WTC11 (cell line): ENCODE measurements around the gene TBX3. TPM values are rescaled to one million over a fixed set of nuclear protein-coding genes. Genes with fewer than 3 reads are reported as not detected.

Experiments
- ATAC-seq: fragments of 200-7000 bp; cut with Tn5 transposase; 2 replicates; pipeline ENCODE4 v1.10.0; 2021; ENCODE audit warnings: mild to moderate bottlenecking, moderate library complexity
- CTCF ChIA-PET: fragments of 300-600 bp; sonication (Branson Sonifier 250); formaldehyde crosslinking; loops from one replicate; lab custom pipeline; 2021; ENCODE audit warnings: antibody characterized with exemption; lab: Charles Lee
- POLR2A ChIA-PET: fragments of 350-600 bp; sonication (Branson Sonifier 250); formaldehyde crosslinking; loops from one replicate; lab custom pipeline; 2021; ENCODE audit warnings: antibody characterized with exemption; lab: Charles Lee
- DNase-seq: peaks from one replicate; pipeline ENCODE4 v3.0.0; 2021; ENCODE audit warnings: low spot score
- H3K27ac Mint-ChIP-seq: 2 replicates; pipeline ENCODE4 v1.8.0; 2021; ENCODE audit warnings: mixed read lengths
- H3K27me3 Mint-ChIP-seq: 2 replicates; pipeline ENCODE4 v1.8.0; 2021; ENCODE audit warnings: low read depth, mild to moderate bottlenecking, moderate library complexity, mixed read lengths
- H3K36me3 Mint-ChIP-seq: 2 replicates; pipeline ENCODE4 v1.8.0; 2021; ENCODE audit warnings: mixed read lengths
- H3K4me1 Mint-ChIP-seq: 2 replicates; pipeline ENCODE4 v1.8.0; 2022; ENCODE audit warnings: mixed read lengths
- H3K4me3 Mint-ChIP-seq: 2 replicates; pipeline ENCODE4 v1.8.0; 2021; ENCODE audit warnings: mild to moderate bottlenecking, moderate library complexity, mixed read lengths
- H3K9me3 Mint-ChIP-seq: 2 replicates; pipeline ENCODE4 v1.8.0; 2021; ENCODE audit warnings: mixed read lengths
- ESRRA ChIP-seq: sonication (generic); formaldehyde crosslinking; IDR thresholded peaks from 2 replicates; pipeline ENCODE4 v1.8.1; 2022; ENCODE audit warnings: mild to moderate bottlenecking, missing genetic modification reagents, borderline replicate concordance
- ETV6 ChIP-seq: sonication (generic); formaldehyde crosslinking; IDR thresholded peaks from 2 replicates; pipeline ENCODE4 v1.8.1; 2022; ENCODE audit warnings: mild to moderate bottlenecking, missing genetic modification reagents
- GABPB1 ChIP-seq: sonication (generic); formaldehyde crosslinking; IDR thresholded peaks from 2 replicates; pipeline ENCODE4 v1.8.1; 2023; ENCODE audit warnings: mild to moderate bottlenecking, missing genetic modification reagents
- NR3C1 ChIP-seq: sonication (generic); formaldehyde crosslinking; conservative IDR thresholded peaks from 2 replicates; pipeline ENCODE4 v1.8.1; 2023; ENCODE audit warnings: low read depth, mild to moderate bottlenecking, missing genetic modification reagents
- TEAD1 ChIP-seq: sonication (generic); formaldehyde crosslinking; IDR thresholded peaks from 2 replicates; pipeline ENCODE4 v1.8.0; 2022; ENCODE audit warnings: mild to moderate bottlenecking, missing genetic modification reagents
- USF2 ChIP-seq: sonication (generic); formaldehyde crosslinking; IDR thresholded peaks from 2 replicates; pipeline ENCODE4 v1.8.1; 2023; ENCODE audit warnings: mild to moderate bottlenecking, missing genetic modification reagents, moderate library complexity
- ZNF423 ChIP-seq: fragments of 250-450 bp; sonication (Bioruptor Pico); IDR thresholded peaks from 2 replicates; pipeline ENCODE4 v2.1.2; 2022; ENCODE audit warnings: mild to moderate bottlenecking, moderate library complexity
- total RNA-seq: library from RNA; stranded (reverse); gene quantifications from 3 replicates; pipeline ENCODE4 v1.2.3, GENCODE V29; 2021
- TF ChIP-seq, protein P1 (sequence below): fragments of 250-450 bp; sonication (Bioruptor Pico); IDR thresholded peaks from 2 replicates; pipeline ENCODE4 v1.8.0; 2021; ENCODE audit warnings: mild to moderate bottlenecking
- TF ChIP-seq, protein P2 (sequence below): sonication (generic); formaldehyde crosslinking; IDR thresholded peaks from 2 replicates; pipeline ENCODE4 v1.8.1; 2023; ENCODE audit warnings: mild to moderate bottlenecking, missing genetic modification reagents, borderline replicate concordance

TBX3 gene
- total RNA-seq, 1 experiment from 2014 or later, result 2.2 TPM

- DNase-seq, result no peak
- ATAC-seq, result no peak
- Mint-ChIP-seq H3K27ac (no peak overlapping the region), H3K27me3 (peaks cover 100% of the 10 kb centered on the region), H3K9me3 (no peaks in the 10 kb centered on the region), H3K4me1 (peaks cover 55% of the 10 kb centered on the region), H3K4me3 (peak overlapping the region; percentile 68), H3K36me3 (no peaks in the 10 kb centered on the region)
- TF ChIP-seq, protein P1, sequence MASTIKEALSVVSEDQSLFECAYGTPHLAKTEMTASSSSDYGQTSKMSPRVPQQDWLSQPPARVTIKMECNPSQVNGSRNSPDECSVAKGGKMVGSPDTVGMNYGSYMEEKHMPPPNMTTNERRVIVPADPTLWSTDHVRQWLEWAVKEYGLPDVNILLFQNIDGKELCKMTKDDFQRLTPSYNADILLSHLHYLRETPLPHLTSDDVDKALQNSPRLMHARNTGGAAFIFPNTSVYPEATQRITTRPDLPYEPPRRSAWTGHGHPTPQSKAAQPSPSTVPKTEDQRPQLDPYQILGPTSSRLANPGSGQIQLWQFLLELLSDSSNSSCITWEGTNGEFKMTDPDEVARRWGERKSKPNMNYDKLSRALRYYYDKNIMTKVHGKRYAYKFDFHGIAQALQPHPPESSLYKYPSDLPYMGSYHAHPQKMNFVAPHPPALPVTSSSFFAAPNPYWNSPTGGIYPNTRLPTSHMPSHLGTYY (CRISPR knock-in tag), result no peak
- TF ChIP-seq, protein P2, sequence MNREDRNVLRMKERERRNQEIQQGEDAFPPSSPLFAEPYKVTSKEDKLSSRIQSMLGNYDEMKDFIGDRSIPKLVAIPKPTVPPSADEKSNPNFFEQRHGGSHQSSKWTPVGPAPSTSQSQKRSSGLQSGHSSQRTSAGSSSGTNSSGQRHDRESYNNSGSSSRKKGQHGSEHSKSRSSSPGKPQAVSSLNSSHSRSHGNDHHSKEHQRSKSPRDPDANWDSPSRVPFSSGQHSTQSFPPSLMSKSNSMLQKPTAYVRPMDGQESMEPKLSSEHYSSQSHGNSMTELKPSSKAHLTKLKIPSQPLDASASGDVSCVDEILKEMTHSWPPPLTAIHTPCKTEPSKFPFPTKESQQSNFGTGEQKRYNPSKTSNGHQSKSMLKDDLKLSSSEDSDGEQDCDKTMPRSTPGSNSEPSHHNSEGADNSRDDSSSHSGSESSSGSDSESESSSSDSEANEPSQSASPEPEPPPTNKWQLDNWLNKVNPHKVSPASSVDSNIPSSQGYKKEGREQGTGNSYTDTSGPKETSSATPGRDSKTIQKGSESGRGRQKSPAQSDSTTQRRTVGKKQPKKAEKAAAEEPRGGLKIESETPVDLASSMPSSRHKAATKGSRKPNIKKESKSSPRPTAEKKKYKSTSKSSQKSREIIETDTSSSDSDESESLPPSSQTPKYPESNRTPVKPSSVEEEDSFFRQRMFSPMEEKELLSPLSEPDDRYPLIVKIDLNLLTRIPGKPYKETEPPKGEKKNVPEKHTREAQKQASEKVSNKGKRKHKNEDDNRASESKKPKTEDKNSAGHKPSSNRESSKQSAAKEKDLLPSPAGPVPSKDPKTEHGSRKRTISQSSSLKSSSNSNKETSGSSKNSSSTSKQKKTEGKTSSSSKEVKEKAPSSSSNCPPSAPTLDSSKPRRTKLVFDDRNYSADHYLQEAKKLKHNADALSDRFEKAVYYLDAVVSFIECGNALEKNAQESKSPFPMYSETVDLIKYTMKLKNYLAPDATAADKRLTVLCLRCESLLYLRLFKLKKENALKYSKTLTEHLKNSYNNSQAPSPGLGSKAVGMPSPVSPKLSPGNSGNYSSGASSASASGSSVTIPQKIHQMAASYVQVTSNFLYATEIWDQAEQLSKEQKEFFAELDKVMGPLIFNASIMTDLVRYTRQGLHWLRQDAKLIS (CRISPR knock-in tag), result no peak
- TF ChIP-seq GABPB1, result 0 out of 2 replicates have a peak, but pooled peaks have one; percentile 26
- TF ChIP-seq NR3C1 (CRISPR knock-in tag), result no peak
- TF ChIP-seq TEAD1 (CRISPR knock-in tag), result no peak
- peak; percentile 64; the same call in 1 of the 2 replicates for TF ChIP-seq ESRRA (CRISPR knock-in tag)
- POLR2A ChIA-PET, result no interaction called here
- CTCF ChIA-PET, result interaction anchor here (0.5 to 2.5 kb wide), 7 partner anchors 15 to 813 kb away, joined by 3 to 13 read pairs (median 5); partner anchors contain the start of gene TBX3
Observed at GRCh38 chr12:114666746-114667668, 17.0 kb downstream of the TBX3 start.

- Mint-ChIP-seq H3K4me1 (peaks cover 49% of the 10 kb centered on the region), H3K27ac (no peak overlapping the region), H3K36me3 (no peaks in the 10 kb centered on the region), H3K9me3 (no peaks in the 10 kb centered on the region), H3K4me3 (peak overlapping the region; percentile 57), H3K27me3 (peaks cover 97% of the 10 kb centered on the region)
- DNase-seq, result no peak
- POLR2A ChIA-PET, result interaction anchor here (0.7 kb wide), 2 partner anchors 18 to 45 kb away, joined by 3 read pairs; partner anchors contain the start of gene TBX3
- TF ChIP-seq ZNF423 (CRISPR knock-in tag), result peak; percentile 59; the same call in 1 of the 2 replicates
- TF ChIP-seq, protein P1 (CRISPR knock-in tag), result no peak
- ATAC-seq, result peak; percentile 7
- CTCF ChIA-PET, result interaction anchor here (0.6 to 2.5 kb wide), 8 partner anchors 11 to 1105 kb away, joined by 3 to 13 read pairs (median 3); partner anchors contain the start of gene TBX3
Observed at GRCh38 chr12:114665411-114666260, 18.3 kb downstream of the TBX3 start.

GRCh38 chr12:114664651-114665320 lies 19.2 kb downstream of the TBX3 start:
- no peaks in the 10 kb centered on the region for H3K9me3 Mint-ChIP-seq
- H3K36me3 Mint-ChIP-seq, result no peaks in the 10 kb centered on the region
- no peak for DNase-seq
- H3K4me3 Mint-ChIP-seq, result peak overlapping the region; percentile 61
- peaks cover 41% of the 10 kb centered on the region for H3K4me1 Mint-ChIP-seq
- H3K27me3 Mint-ChIP-seq, result peaks cover 97% of the 10 kb centered on the region
- ChIA-PET POLR2A (no interaction called here), CTCF (interaction anchor here (0.6 to 2.5 kb wide), 5 partner anchors 19 to 1106 kb away, joined by 3 to 13 read pairs (median 3); partner anchors contain the start of gene TBX3)
- TF ChIP-seq USF2 (CRISPR knock-in tag) (no peak), ETV6 (no peak)
- no peak for ATAC-seq
- no peak overlapping the region for H3K27ac Mint-ChIP-seq
